HepG2 (cell line): ENCODE data around the gene RERGL. TPM values are rescaled to one million over a fixed set of nuclear protein-coding genes. Genes with fewer than 3 reads are reported as not detected.

Experiments used
- ATAC-seq: fragments of 200-7000 bp; cut with Tn5 transposase; 3 replicates; pipeline ENCODE4 v1.9.1; 2020; ENCODE audit warnings: mild to moderate bottlenecking, moderate library complexity
- BruUV-seq: library from RNA; stranded (reverse); fragments of 400-500 nt; replicated peaks from 2 replicates; lab custom pipeline; 2021; lab: Mats Ljungman, UMichigan
- CTCF ChIA-PET: fragments of 300-600 bp; formaldehyde crosslinking; extraction: SDS; loops from one replicate; lab custom pipeline; 2021; ENCODE audit warnings: low total read pairs, inconsistent platforms, low intra/inter-chr PET ratio; lab: Yijun Ruan, JAX
- POLR2A ChIA-PET: fragments of 350-600 bp; sonication (Branson Sonifier 250); formaldehyde crosslinking; loops from one replicate; lab custom pipeline; 2020; ENCODE audit warnings: antibody characterized with exemption, inconsistent platforms; lab: Yijun Ruan, JAX
- DNase-seq: peaks from one replicate; pipeline ENCODE4 v3.0.0-alpha.2; 2015; ENCODE audit warnings: low spot score
- FAIRE-seq: peaks from 3 replicates; lab custom pipeline; 2011; peaks lifted over from hg19 to GRCh38; lab: Jason Lieb, UNC
- H2AFZ ChIP-seq: one replicate; pipeline ENCODE4 v1.6.1; 2011; ENCODE audit warnings: low read length, inconsistent platforms
- H3K27ac ChIP-seq: fragments of 300-600 bp; 3 replicates; pipeline ENCODE4 v1.8.0; 2011; ENCODE audit warnings: mixed run types, mild to moderate bottlenecking, mixed read lengths, low read length, inconsistent platforms; ENCODE audit not compliant: insufficient read depth; ENCODE audit errors: extremely low read length
- H3K27me3 ChIP-seq, 2 experiments: fragments of 200-600 bp in 1 of 2; 2 replicates in 1 of 2; 3 replicates in 1 of 2; pipeline versions ENCODE4 v1.6.0 to v1.8.0; 2011; ENCODE audit warnings: low read length in 2 of 2, mild to moderate bottlenecking in 2 of 2, moderate library complexity in 2 of 2, inconsistent platforms in 1 of 2; ENCODE audit not compliant: insufficient read depth in 2 of 2, control insufficient read depth in 1 of 2
- H3K36me3 ChIP-seq, 2 experiments: fragments of 200-600 bp in 1 of 2; replicated peaks in 1 of 2; 2 replicates in 1 of 2; 3 replicates in 1 of 2; pipeline versions ENCODE4 v1.5.1 to v1.8.0; 2011; ENCODE audit warnings: low read length in 2 of 2, inconsistent platforms in 1 of 2; ENCODE audit not compliant: insufficient read depth in 2 of 2, control insufficient read depth in 1 of 2
- H3K4me1 ChIP-seq: 2 replicates; pipeline ENCODE4 v1.5.1; 2012; ENCODE audit warnings: low read length, inconsistent platforms; ENCODE audit not compliant: insufficient read depth
- H3K4me2 ChIP-seq: 2 replicates; pipeline ENCODE4 v1.6.0; 2011; ENCODE audit warnings: low read depth, low read length, inconsistent platforms
- H3K4me3 ChIP-seq, 3 experiments: fragments of 200-600 bp in 1 of 3; sonication (generic), shearing (Covaris generic) in 1 of 3; replicated peaks in 1 of 3; 2 replicates each; pipeline ENCODE4 v1.5.1; 2011 to 2016; ENCODE audit warnings: low read length in 3 of 3, inconsistent platforms in 2 of 3, low read depth in 2 of 3, mild to moderate bottlenecking in 2 of 3, control low read depth in 1 of 3, mixed read lengths in 1 of 3; ENCODE audit not compliant: insufficient read depth in 1 of 3
- H3K79me2 ChIP-seq: one replicate; pipeline ENCODE4 v1.6.1; 2011; ENCODE audit warnings: low read length, inconsistent platforms; ENCODE audit not compliant: insufficient read depth
- H3K9ac ChIP-seq: 2 replicates; pipeline ENCODE4 v1.6.0; 2011; ENCODE audit warnings: mild to moderate bottlenecking, low read depth, low read length, inconsistent platforms; ENCODE audit not compliant: insufficient read depth
- H3K9me3 ChIP-seq: 2 replicates; pipeline ENCODE4 v1.5.1; 2012; ENCODE audit warnings: mild to moderate bottlenecking, low read length
- H4K20me1 ChIP-seq: 2 replicates; pipeline ENCODE4 v1.6.0; 2011; ENCODE audit warnings: inconsistent platforms, mild to moderate bottlenecking, low read length, moderate library complexity; ENCODE audit not compliant: insufficient read depth
- HMG20A ChIP-seq: IDR thresholded peaks from 2 replicates; pipeline ENCODE4 v1.6.1; 2016; ENCODE audit warnings: borderline replicate concordance
- MAFF ChIP-seq: IDR thresholded peaks from 2 replicates; pipeline ENCODE4 v1.6.1; 2011; ENCODE audit warnings: low read depth, low read length, improper control_type of control experiment
- MBD4 ChIP-seq: IDR thresholded peaks from 2 replicates; pipeline ENCODE4 v1.6.1; 2012; ENCODE audit warnings: low read length, inconsistent platforms, borderline replicate concordance
- MXD1 ChIP-seq: sonication (generic); formaldehyde crosslinking; IDR thresholded peaks from 2 replicates; pipeline ENCODE4 v1.4.0; 2020; ENCODE audit warnings: mild to moderate bottlenecking, missing genetic modification reagents
- PAWR ChIP-seq: sonication (generic); formaldehyde crosslinking; IDR thresholded peaks from 2 replicates; pipeline ENCODE4 v1.4.0; 2020; ENCODE audit warnings: missing genetic modification reagents, mild to moderate bottlenecking, borderline replicate concordance
- POLR2G ChIP-seq: fragments of 200-400 bp; formaldehyde crosslinking; IDR thresholded peaks from 2 replicates; pipeline ENCODE4 v1.6.1; 2018; ENCODE audit warnings: mild to moderate bottlenecking, low read depth, low read length, moderate library complexity
- RFXANK ChIP-seq: IDR thresholded peaks from 2 replicates; pipeline ENCODE4 v1.6.1; 2016
- ZBTB44 ChIP-seq: sonication (generic); formaldehyde crosslinking; IDR thresholded peaks from 2 replicates; pipeline ENCODE4 v1.4.0; 2020; ENCODE audit warnings: missing genetic modification reagents
- ZNF329 ChIP-seq: sonication (generic); formaldehyde crosslinking; IDR thresholded peaks from 2 replicates; pipeline ENCODE4 v1.9.0; 2021; ENCODE audit warnings: low read depth, mild to moderate bottlenecking, missing genetic modification reagents
- ZNF549 ChIP-seq: sonication (generic); formaldehyde crosslinking; IDR thresholded peaks from 2 replicates; pipeline ENCODE4 v1.5.0; 2020; ENCODE audit warnings: missing genetic modification reagents
- ZNF749 ChIP-seq: sonication (generic); formaldehyde crosslinking; IDR thresholded peaks from 2 replicates; pipeline ENCODE4 v1.8.0; 2022; ENCODE audit warnings: mild to moderate bottlenecking, missing genetic modification reagents, moderate library complexity, borderline replicate concordance
- ZNF768 ChIP-seq: sonication (generic); formaldehyde crosslinking; IDR thresholded peaks from 2 replicates; pipeline ENCODE4 v1.4.0; 2020; ENCODE audit warnings: missing genetic modification reagents
- ZNF770 ChIP-seq: sonication (generic); formaldehyde crosslinking; IDR thresholded peaks from 2 replicates; pipeline ENCODE4 v1.5.0; 2020; ENCODE audit warnings: mild to moderate bottlenecking, missing genetic modification reagents
- ZNF841 ChIP-seq: sonication (generic); formaldehyde crosslinking; IDR thresholded peaks from 2 replicates; pipeline ENCODE4 v1.8.1; 2023; ENCODE audit warnings: missing genetic modification reagents, borderline replicate concordance
- WGBS: methylation state at CpG from one replicate; pipeline ENCODE4 v1.1.6; 2017; ENCODE audit warnings: low lambda C conversion rate; 5-methylcytosine and 5-hydroxymethylcytosine counted together
- in situ Hi-C: cut with HindIII; loops from 2 replicates; pipeline ENCODE4 v1.10.0; 2017; ENCODE audit warnings: low pct_unique_long_range_greater_than_20kb; ENCODE audit not compliant: extremely low pct_ligation_motif_present
- intact Hi-C: fragments of 100-400 bp; cut with micrococcal nuclease; formaldehyde crosslinking; loops from one replicate; pipeline ENCODE4 v1.10.0; 2022; ENCODE audit not compliant: unreplicated experiment
- polyA plus RNA-seq, 8 experiments: library from polyadenylated mRNA; depleted of rRNA in 3 of 8; stranded (reverse) in 7 of 8; unstranded in 1 of 8; fragments of >200 nt; fragmentation: Illumina TruSeq in 4 of 8; extraction: Trizol in 4 of 8; gene quantifications; 2 replicates each; pipeline versions ENCODE4 v1.2.1 to v1.2.3, GENCODE V29; 2011 to 2016; ENCODE audit warnings: low read depth in 4 of 8, missing spikeins in 1 of 8, mixed read lengths in 1 of 8; ENCODE audit not compliant: insufficient read depth in 1 of 8
- total RNA-seq, 5 experiments: library from RNA; depleted of rRNA; stranded (reverse); fragments of >200 nt; fragmentation: Illumina TruSeq; extraction: Trizol; gene quantifications; 2 replicates each; pipeline ENCODE4 v1.2.3, GENCODE V29; 2016; ENCODE audit warnings: low read depth in 1 of 5

Gene RERGL
- total and polyA plus RNA-seq, 2 of the 13 experiments (the other 11 are each of a cell fraction or from before 2014, with no cell fraction given): not detected

GRCh38 chr12:18071336-18071735 is 18.7 kb downstream of the RERGL start:
- H3K79me2 ChIP-seq: no peaks in the 10 kb centered on the region
- BruUV-seq: no TSS peak
- intact Hi-C loops: no loop called here
- TF ChIP-seq ZNF841 (CRISPR knock-in tag) (no peak), HMG20A (CRISPR knock-in tag) (no peak), MXD1 (CRISPR knock-in tag) (no peak)
- DNase-seq (no peak), ATAC-seq (no peak), FAIRE-seq (no peak)
- no peaks in the 10 kb centered on the region for H3K36me3 ChIP-seq
- no peaks in the 10 kb centered on the region; the same call in none of the 2 replicates for H3K9me3 ChIP-seq
- H3K27me3 ChIP-seq: no peaks in the 10 kb centered on the region
- ChIA-PET POLR2A (no interaction called here), CTCF (no interaction called here)
- no peak overlapping the region for H3K27ac ChIP-seq
- H2AFZ ChIP-seq: no peak overlapping the region
- no peak overlapping the region for H3K9ac ChIP-seq
- H3K4me2 ChIP-seq: no peak overlapping the region
- H3K4me1 ChIP-seq: no peaks in the 10 kb centered on the region
- no peak overlapping the region for H3K4me3 ChIP-seq
- WGBS: 44% methylated on average over 4 of the region's 4 CpGs
- H4K20me1 ChIP-seq: no peaks in the 10 kb centered on the region
- in situ Hi-C loops: no loop called here

GRCh38 chr12:18068355-18068754 is 21.6 kb downstream of the RERGL start:
- peaks cover 8% of the 10 kb centered on the region for H3K9me3 ChIP-seq
- no peaks in the 10 kb centered on the region for H3K27me3 ChIP-seq
- POLR2A ChIA-PET: no interaction called here
- 0% methylated on average over 3 of the region's 3 CpGs for whole genome bisulfite sequencing
- no peak overlapping the region for H3K4me2 ChIP-seq
- H3K36me3 ChIP-seq: no peaks in the 10 kb centered on the region
- in situ Hi-C loops (no loop called here), intact Hi-C loops (no loop called here)
- CTCF ChIA-PET: no interaction called here
- no peak overlapping the region for H3K9ac ChIP-seq
- H3K27ac ChIP-seq: no peak overlapping the region
- no peak for FAIRE-seq
- ATAC-seq: no peak
- no peaks in the 10 kb centered on the region for H4K20me1 ChIP-seq
- no peaks in the 10 kb centered on the region for H3K4me1 ChIP-seq
- no peak overlapping the region for H3K4me3 ChIP-seq
- no peaks in the 10 kb centered on the region for H3K79me2 ChIP-seq
- TF ChIP-seq RFXANK (CRISPR knock-in tag) (no peak), ZNF549 (CRISPR knock-in tag) (no peak), MAFF (no peak), PAWR (CRISPR knock-in tag) (no peak), ZBTB44 (CRISPR knock-in tag) (no peak), ZNF749 (CRISPR knock-in tag) (no peak), ZNF768 (no peak), MBD4 (no peak), POLR2G (no peak), ZNF329 (CRISPR knock-in tag) (no peak), ZNF770 (CRISPR knock-in tag) (no peak)
- H2AFZ ChIP-seq: no peak overlapping the region
- DNase-seq: no peak
- BruUV-seq: no TSS peak
